GM12873 (cell line): ENCODE data around the gene CDS2.

ENCODE experiments used
- TF ChIP-seq, protein P1 (sequence below): IDR thresholded peaks from 2 replicates; pipeline ENCODE4 v1.5.1; 2012; ENCODE audit warnings: low read depth, mild to moderate bottlenecking, moderate library complexity, low read length, control low read depth; ENCODE audit not compliant: insufficient read depth; ENCODE audit errors: missing control alignments

Gene CDS2

DNA sequence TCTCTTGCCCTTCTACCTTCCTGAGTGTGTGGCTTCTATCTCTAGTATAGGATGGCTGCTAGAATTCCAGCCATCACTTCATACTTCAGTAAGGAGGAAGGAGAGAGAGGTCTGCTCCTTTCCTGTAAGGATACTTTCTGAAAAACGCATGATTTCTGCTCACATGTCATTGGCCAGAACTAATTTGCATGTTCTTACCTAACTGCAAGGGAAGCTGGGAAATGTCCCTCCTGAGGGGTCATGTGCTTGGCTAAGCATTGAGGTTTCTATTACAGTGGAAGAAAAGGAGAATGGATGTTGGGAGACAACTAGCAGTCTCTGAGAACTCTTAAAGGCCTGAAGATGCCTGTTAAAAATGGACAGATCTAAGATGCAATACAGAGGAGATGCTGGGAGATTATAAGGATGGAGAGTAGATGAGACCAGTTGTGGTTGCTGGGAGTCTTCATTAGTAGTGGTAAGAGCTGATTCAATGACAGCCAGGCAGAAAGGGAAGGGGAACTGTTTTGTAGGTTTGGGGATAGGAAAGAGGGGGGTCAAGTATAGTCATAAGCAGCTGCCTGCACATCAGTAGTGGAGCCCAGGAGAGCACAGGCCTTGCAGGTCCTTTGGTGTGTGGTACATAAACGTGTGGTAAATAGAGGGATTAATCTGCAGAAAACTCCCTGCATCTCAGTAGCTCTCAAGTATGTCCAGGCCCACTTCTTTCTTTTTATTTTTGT lies 20.2 kb downstream of the CDS2 start:
- TF ChIP-seq, protein P1, sequence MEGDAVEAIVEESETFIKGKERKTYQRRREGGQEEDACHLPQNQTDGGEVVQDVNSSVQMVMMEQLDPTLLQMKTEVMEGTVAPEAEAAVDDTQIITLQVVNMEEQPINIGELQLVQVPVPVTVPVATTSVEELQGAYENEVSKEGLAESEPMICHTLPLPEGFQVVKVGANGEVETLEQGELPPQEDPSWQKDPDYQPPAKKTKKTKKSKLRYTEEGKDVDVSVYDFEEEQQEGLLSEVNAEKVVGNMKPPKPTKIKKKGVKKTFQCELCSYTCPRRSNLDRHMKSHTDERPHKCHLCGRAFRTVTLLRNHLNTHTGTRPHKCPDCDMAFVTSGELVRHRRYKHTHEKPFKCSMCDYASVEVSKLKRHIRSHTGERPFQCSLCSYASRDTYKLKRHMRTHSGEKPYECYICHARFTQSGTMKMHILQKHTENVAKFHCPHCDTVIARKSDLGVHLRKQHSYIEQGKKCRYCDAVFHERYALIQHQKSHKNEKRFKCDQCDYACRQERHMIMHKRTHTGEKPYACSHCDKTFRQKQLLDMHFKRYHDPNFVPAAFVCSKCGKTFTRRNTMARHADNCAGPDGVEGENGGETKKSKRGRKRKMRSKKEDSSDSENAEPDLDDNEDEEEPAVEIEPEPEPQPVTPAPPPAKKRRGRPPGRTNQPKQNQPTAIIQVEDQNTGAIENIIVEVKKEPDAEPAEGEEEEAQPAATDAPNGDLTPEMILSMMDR, result no peak

DNA sequence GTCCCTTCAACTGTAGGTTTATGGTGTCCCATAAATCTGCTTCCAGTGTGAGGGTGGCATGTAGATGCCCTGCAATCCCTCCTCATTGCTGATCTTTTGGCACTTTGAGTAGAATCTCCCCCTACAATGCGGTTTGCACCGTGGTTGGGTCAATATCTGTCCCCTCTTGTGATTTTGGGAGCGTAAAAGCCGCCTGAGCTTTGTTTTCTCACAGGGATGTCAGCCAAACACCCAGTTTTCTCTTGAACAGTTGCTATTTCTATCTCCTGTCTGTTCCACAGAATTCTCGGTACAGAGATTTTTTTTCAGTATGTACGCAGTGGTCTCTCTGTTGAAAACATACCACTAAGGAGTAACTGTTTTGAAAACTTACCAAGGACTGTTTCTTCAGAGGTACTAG lies 21.8 kb downstream of the CDS2 start:
- TF ChIP-seq, protein P1, result no peak

DNA sequence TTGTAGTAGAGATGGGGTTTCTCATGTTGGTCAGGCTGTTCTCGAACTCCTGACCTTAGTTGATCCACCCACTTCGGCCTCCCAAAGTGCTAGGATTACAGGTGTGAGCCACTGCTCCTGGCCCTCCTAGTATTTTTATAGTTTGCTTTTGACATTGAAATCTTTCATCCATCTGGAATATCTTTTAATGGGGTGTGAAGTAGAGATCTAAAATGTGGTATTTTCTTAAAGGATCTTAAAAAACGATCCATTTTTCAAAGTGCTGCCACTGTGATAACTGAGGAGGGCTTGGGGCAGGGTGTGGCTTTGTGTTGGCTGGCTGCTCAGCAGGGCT lies 23.1 kb downstream of the CDS2 start:
- TF ChIP-seq, protein P1, result no peak

DNA sequence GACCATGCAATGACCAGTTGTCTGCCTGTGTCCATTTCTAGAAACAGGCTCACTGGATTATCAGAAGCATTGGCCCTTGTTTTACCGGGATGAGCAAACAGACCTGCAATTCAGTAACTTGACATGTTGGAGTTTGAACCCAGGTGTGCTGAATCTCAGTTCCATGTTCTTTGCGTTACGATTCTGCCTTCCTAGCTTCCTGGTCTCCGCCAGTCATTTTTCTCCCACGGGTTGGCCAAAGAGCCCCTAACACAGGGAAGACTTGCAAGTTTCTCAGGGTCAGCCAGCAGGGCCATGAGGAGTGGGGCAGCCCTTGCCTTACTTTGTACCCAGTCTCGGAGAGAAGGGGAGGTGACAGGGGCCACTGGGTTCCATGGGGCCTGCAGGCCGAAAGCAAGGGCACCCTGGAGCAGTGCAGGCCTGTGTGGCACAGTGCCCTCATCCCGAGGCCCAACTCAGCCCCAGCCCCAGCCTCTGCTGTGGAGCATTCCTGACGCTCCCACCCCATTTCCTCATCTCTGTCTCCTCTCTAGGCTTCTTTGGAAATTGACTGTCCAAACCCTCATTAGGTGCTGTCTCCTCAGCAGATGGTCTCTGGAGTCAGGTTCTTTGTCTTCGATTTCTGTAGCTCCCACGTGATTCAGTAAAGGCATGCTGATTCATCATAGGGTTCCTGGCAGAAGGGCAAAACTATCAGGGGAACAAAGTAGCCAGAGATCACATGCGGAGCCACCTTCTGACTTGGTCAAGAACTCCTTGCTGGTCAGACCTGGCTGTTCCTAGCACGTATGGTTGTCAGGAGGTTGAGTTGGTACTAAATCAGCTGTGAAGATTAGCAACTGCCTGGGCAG lies 23.6 kb downstream of the CDS2 start:
- TF ChIP-seq, protein P1, result no peak

DNA sequence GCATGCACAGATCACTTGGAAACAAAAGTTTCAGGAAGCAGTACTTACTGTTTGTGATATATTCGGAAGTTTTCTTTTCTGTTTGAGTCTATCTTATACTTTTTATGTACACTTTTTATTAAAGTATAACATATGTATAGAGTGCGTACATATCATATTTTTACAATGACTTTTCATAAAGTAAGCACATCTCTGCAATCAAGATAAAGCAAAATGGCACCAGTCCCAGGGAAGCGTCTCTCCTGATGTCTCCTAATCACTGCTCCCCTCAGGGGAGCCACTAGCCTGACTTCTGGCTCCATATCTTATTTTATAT lies 26.3 kb downstream of the CDS2 start:
- TF ChIP-seq, protein P1, result no peak

DNA sequence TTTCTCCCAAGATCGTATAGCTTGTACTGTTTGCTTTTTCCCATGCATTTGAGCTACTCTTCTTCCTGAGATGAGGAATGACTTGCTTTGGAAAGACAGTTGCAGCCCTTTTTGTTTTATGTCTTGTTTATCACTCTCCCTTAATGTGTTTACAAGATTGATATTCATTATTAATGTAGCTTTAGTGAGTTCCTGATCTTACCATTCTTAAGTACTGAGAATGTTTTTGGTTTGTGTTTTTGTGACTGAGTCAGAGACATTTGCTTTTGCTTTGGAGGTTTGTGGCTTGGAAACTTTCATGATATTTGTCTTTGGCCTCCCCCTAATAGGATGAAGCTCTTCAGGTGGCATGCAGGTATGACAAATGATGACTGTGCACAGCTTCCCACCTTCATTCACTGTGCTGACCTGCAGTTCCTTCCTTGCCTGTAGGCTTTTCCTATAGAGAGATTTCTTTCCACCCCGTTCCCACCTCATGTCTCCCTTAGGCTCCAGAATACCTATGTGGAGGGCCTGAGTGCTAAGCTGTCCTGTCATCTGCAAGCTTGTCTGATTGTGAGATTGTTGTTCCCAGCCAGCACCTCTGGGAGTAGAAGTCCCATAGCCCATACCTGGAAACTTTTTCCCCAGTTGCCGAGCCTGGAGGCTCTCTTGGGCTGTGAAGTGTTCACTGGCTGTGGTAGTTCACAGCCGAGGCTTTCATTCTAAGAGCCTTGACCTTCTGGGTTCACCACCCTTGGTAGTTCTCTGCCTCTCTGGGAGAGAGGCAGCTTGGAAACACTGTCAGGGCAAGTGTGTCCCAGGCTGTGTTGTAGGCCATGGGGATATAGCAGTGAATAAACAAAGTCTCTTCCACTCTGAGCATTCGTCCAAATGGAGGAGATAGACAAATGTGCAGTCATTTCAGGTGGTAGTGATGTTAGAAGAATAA lies 27.1 kb downstream of the CDS2 start:
- TF ChIP-seq, protein P1, result no peak

DNA sequence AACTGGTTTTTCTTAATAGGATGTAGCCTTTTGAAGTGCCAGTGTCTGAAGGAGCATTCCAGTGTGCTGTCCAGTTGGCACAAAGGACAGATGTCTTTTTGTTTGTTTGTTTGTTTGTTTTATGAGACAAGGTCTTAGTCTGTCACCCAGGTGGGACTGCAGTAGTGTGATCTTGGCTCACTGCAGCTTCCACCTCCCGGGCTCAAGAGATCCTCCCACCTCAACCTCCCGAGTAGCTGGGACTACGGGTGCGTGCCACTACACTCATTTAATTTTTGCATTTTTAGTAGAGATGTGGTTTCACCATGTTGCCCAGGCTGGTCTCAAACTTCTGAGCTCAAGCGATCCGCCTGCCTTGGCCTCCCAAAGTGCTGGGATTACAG lies 27.7 kb downstream of the CDS2 start:
- TF ChIP-seq, protein P1, result no peak
